Adrenal gland (tissue), 12 donors: ENCODE data around the gene C3AR1. TPM values are rescaled to one million over a fixed set of nuclear protein-coding genes. Genes with fewer than 3 reads are reported as not detected.

Experiments used
- DNase-seq, 7 donors: peaks; one replicate each; pipeline ENCODE4 v3.0.0-alpha.2; 2019 to 2020
- H3K27ac ChIP-seq, 5 donors: fragments of 200-600 bp; sonication (generic) in 4 of 5; 1 replicate in 3 of 5; 2 replicates in 2 of 5; pipeline versions ENCODE4 v1.5.1 to v1.8.0; 2016 to 2020; ENCODE audit warnings: mild to moderate bottlenecking in 1 of 5
- H3K27me3 ChIP-seq: fragments of 200-600 bp; 2 replicates; pipeline ENCODE4 v1.8.0; 2021
- H3K36me3 ChIP-seq, 2 donors: fragments of 200-600 bp; replicated peaks in 1 of 2; 1 replicate in 1 of 2; 2 replicates in 1 of 2; pipeline versions ENCODE4 v1.5.1 to v1.8.0; 2018 to 2022
- H3K4me1 ChIP-seq, 2 donors: fragments of 200-600 bp; replicated peaks in 1 of 2; 1 replicate in 1 of 2; 2 replicates in 1 of 2; pipeline versions ENCODE4 v1.5.1 to v1.8.0; 2018 to 2021
- H3K4me3 ChIP-seq, 4 donors: fragments of 200-600 bp; sonication (generic) in 3 of 4; one replicate each; pipeline ENCODE4 v1.5.1; 2016 to 2018
- H3K9me3 ChIP-seq, 3 donors: fragments of 200-600 bp; sonication (generic) in 1 of 3; replicated peaks in 1 of 3; 1 replicate in 2 of 3; 2 replicates in 1 of 3; pipeline versions ENCODE4 v1.5.1 to v1.8.0; 2016 to 2021
- POLR2A ChIP-seq, 2 donors: fragments of 450-650 bp; IDR thresholded peaks; one replicate each; pipeline ENCODE4 v1.6.1; 2017; ENCODE audit warnings: antibody characterized with exemption in 2 of 2, mild to moderate bottlenecking in 2 of 2, moderate library complexity in 1 of 2
- WGBS, 4 donors: extraction: QIAGEN DNeasy Blood & Tissue Kit in 2 of 4; methylation state at CpG; one replicate each; pipeline versions ENCODE4 v1.1.5 to v1.1.7; 2013 to 2017; 5-methylcytosine and 5-hydroxymethylcytosine counted together
- intact Hi-C, 2 donors: fragments of 100-400 bp; cut with DNase I; formaldehyde crosslinking; loops; one replicate each; pipeline versions ENCODE4 v1.14.1 to v1.15.0; 2022 to 2023
- polyA plus RNA-seq, 3 donors: library from polyadenylated mRNA; stranded (reverse); fragments of 200-250 nt in 2 of 3; fragments of 350-450 nt in 1 of 3; fragmentation: Illumina TruSeq in 1 of 3; extraction: RNeasy Lipid Tissue Mini Kit (QIAGEN cat#74804) in 1 of 3; gene quantifications; one replicate each; pipeline ENCODE4 v1.2.3, GENCODE V29; 2013 to 2014
- total RNA-seq, 9 donors: library from RNA; depleted of rRNA in 4 of 9; stranded (reverse); fragments of >200 nt in 4 of 9; fragments of 120-200 nt in 1 of 9; fragmentation: NEBNext Ultra II Directional in 1 of 9; extraction: Animal tissue kit (Norgen Biotek cat#: 25700) in 1 of 9; gene quantifications; one replicate each; pipeline versions ENCODE4 v1.1.0 to v1.2.4, GENCODE V29; 2013 to 2023
- TF ChIP-seq, protein P1 (sequence below), 6 experiments: fragments of 450-650 bp in 4 of 6; fragments of 200-600 bp in 2 of 6; sonication (generic) in 1 of 6; IDR thresholded peaks; 1 replicate in 5 of 6; 2 replicates in 1 of 6; pipeline versions ENCODE4 v1.5.1 to v1.8.0; 2016 to 2021; ENCODE audit warnings: antibody characterized with exemption in 6 of 6, mild to moderate bottlenecking in 2 of 6, moderate library complexity in 1 of 6
- donor health status: healthy with polysubstance abuse.
- donor health status: Bipolar disorder and iron deficiency.
- donor health status: DM: yes; HTN: yes; CAD: no.
- donor health status: DM: no; HTN: no; CAD: no.
- donor health status: DM: no; HTN: no; CAD: no.
- donor health status: DM: yes; HTN: yes; CAD: no.

C3AR1 gene
- total and polyA plus RNA-seq, 12 donors: 3.3 to 40.3 (median 20.1) TPM

DNA sequence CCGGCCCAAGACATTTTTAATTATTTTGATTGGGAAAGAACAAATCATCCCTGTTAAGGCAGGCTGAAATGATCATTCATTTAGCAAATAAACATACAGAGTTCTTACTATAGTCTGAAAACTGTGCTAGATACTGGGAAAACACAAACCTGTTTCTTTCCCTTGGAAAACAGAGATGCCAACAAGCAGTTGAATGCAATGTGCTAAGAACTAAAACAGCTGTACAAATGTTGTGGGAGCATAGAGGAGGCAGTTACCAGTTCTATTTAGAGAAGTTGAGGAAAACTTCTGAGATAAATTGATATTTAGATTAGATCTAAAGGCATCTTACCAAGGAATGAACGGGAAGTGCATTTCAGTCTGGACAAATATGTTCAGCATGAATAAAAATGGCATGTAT is 12.8 kb upstream of the C3AR1 start:
- intact Hi-C loops: no loop called here
- H3K4me1 ChIP-seq: peaks cover 15 to 28% of the 10 kb centered on the region in 2 donors
- H3K4me3 ChIP-seq: no peak overlapping the region
- no peaks in the 10 kb centered on the region for H3K36me3 ChIP-seq
- no peaks in the 10 kb centered on the region for H3K27me3 ChIP-seq
- DNase-seq: no peak
- no peak for TF ChIP-seq POLR2A (IDR thresholded peaks at IDR 0.05)
- TF ChIP-seq, protein P1, sequence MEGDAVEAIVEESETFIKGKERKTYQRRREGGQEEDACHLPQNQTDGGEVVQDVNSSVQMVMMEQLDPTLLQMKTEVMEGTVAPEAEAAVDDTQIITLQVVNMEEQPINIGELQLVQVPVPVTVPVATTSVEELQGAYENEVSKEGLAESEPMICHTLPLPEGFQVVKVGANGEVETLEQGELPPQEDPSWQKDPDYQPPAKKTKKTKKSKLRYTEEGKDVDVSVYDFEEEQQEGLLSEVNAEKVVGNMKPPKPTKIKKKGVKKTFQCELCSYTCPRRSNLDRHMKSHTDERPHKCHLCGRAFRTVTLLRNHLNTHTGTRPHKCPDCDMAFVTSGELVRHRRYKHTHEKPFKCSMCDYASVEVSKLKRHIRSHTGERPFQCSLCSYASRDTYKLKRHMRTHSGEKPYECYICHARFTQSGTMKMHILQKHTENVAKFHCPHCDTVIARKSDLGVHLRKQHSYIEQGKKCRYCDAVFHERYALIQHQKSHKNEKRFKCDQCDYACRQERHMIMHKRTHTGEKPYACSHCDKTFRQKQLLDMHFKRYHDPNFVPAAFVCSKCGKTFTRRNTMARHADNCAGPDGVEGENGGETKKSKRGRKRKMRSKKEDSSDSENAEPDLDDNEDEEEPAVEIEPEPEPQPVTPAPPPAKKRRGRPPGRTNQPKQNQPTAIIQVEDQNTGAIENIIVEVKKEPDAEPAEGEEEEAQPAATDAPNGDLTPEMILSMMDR (IDR thresholded peaks at IDR 0.05): no peak
- H3K27ac ChIP-seq: no peak overlapping the region
- no peaks in the 10 kb centered on the region for H3K9me3 ChIP-seq
- 67 to 83% (median 78%) methylated on average over 2 of the region's 2 CpGs for WGBS, 4 donors

DNA sequence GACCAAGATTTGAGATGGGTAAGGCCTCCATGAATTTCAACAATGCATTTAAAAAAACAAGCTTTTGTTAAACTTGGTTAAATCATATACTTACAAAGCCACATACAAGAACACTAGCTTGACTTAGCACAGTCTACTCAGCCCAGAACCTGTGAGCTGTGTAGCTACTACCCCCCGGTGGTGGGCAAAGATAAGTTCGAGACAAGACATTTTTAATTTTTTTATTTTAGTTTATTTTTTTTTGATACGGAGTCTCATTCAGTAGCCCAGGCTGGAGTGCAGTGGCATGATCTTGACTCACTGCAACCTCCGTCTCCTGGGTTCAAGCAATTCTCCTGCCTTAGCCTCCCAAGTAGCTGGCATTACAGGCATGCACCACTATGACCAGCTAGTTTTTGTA is 12.2 kb upstream of the C3AR1 start:
- Histone ChIP-seq H3K36me3 (no peaks in the 10 kb centered on the region), H3K4me1 (peaks cover 15 to 22% of the 10 kb centered on the region in 2 donors), H3K4me3 (no peak overlapping the region), H3K27ac (no peak overlapping the region), H3K9me3 (no peaks in the 10 kb centered on the region), H3K27me3 (no peaks in the 10 kb centered on the region)
- WGBS, 4 donors: 17 to 27% (median 18%) methylated on average over 4 of the region's 4 CpGs
- DNase-seq: peak in 5 of 7 donors; percentile 33 to 54 (median 43)
- TF ChIP-seq POLR2A (IDR thresholded peaks at IDR 0.05): no peak
- TF ChIP-seq, protein P1 (IDR thresholded peaks at IDR 0.05): peak in 5 of 6 experiments; percentile 27 to 55 (median 40)
- intact Hi-C loops: no loop called here

- Histone ChIP-seq H3K27ac (no peak overlapping the region), H3K36me3 (no peaks in the 10 kb centered on the region), H3K9me3 (no peaks in the 10 kb centered on the region), H3K4me1 (peaks cover 10 to 15% of the 10 kb centered on the region in 2 donors), H3K4me3 (no peak overlapping the region), H3K27me3 (no peaks in the 10 kb centered on the region)
- no peak for DNase-seq
- 53 to 67% (median 56%) methylated on average over 4 of the region's 4 CpGs for WGBS, 4 donors
- intact Hi-C loops: no loop called here
- TF ChIP-seq, protein P1 (IDR thresholded peaks at IDR 0.05): no peak
- no peak for TF ChIP-seq POLR2A (IDR thresholded peaks at IDR 0.05)
These were observed 11.0 kb upstream of the C3AR1 start for GRCh38 chr12:8077207-8077606.

DNA sequence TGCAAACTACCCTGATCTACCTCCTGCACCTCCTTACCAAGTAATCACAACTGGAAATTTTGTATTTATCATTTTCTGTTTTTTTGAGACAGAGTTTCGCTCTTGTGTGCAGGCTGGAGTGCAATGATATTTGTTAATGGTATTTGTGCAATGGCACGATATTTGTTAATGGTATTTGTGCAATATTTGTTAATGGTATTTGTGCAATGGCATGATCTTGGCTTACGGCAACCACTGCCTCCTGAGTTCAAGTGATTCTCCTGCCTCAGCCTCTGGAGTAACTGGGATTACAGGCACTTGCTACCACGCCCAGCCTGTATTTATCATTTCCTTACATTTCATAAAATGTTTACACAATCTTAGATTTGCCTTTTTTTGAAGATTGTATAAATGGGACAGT is 10.2 kb upstream of the C3AR1 start:
- Histone ChIP-seq H3K4me1 (peaks cover 9 to 15% of the 10 kb centered on the region in 2 donors), H3K27ac (no peak overlapping the region), H3K36me3 (no peaks in the 10 kb centered on the region), H3K9me3 (no peaks in the 10 kb centered on the region), H3K4me3 (no peak overlapping the region), H3K27me3 (no peaks in the 10 kb centered on the region)
- TF ChIP-seq, protein P1 (IDR thresholded peaks at IDR 0.05): no peak
- no peak for TF ChIP-seq POLR2A (IDR thresholded peaks at IDR 0.05)
- intact Hi-C loops: no loop called here
- WGBS, 4 donors: 81 to 87% (median 82%) methylated on average over 4 of the region's 4 CpGs
- DNase-seq: no peak
